Lung (tissue), 12 donors: ENCODE data around the gene DCDC1. TPM values are rescaled to one million over a fixed set of nuclear protein-coding genes. Genes with fewer than 3 reads are reported as not detected.

ENCODE experiments used
- ATAC-seq: fragments of 200-7000 bp; cut with Tn5 transposase; one replicate; pipeline ENCODE4 v1.9.1; 2020; ENCODE audit warnings: moderate number of reproducible peaks; ENCODE audit not compliant: insufficient read depth, low FRiP score
- DNase-seq, 3 donors: peaks; one replicate each; pipeline ENCODE4 v3.0.0-alpha.2; 2013 to 2017
- H3K27ac ChIP-seq, 2 donors: one replicate each; pipeline ENCODE4 v1.5.1; 2013; ENCODE audit warnings: mild to moderate bottlenecking in 2 of 2, moderate library complexity in 2 of 2, control low read depth in 1 of 2, inconsistent platforms in 1 of 2, low read depth in 1 of 2, low read length in 1 of 2
- H3K27me3 ChIP-seq, 3 donors: one replicate each; pipeline ENCODE4 v1.5.1; 2013; ENCODE audit warnings: low read length in 2 of 3; ENCODE audit not compliant: control insufficient read depth in 3 of 3, insufficient read depth in 3 of 3
- H3K36me3 ChIP-seq, 4 donors: one replicate each; pipeline ENCODE4 v1.5.1; 2013; ENCODE audit warnings: low read length in 4 of 4, mild to moderate bottlenecking in 1 of 4, moderate library complexity in 1 of 4; ENCODE audit not compliant: control insufficient read depth in 4 of 4, insufficient read depth in 4 of 4
- H3K4me1 ChIP-seq, 5 donors: one replicate each; pipeline ENCODE4 v1.5.1; 2013; ENCODE audit warnings: low read length in 5 of 5, mild to moderate bottlenecking in 2 of 5, moderate library complexity in 1 of 5; ENCODE audit not compliant: control insufficient read depth in 5 of 5, insufficient read depth in 5 of 5
- H3K4me3 ChIP-seq: one replicate; pipeline ENCODE4 v1.5.1; 2013; ENCODE audit warnings: mild to moderate bottlenecking, control low read depth, moderate library complexity
- H3K9ac ChIP-seq, 2 donors: one replicate each; pipeline ENCODE4 v1.5.1; 2013; ENCODE audit warnings: low read length in 2 of 2, control low read depth in 1 of 2; ENCODE audit not compliant: insufficient read depth in 1 of 2
- H3K9me3 ChIP-seq, 4 donors: one replicate each; pipeline ENCODE4 v1.5.1; 2013; ENCODE audit warnings: low read length in 3 of 4, mild to moderate bottlenecking in 1 of 4, moderate library complexity in 1 of 4; ENCODE audit not compliant: control insufficient read depth in 4 of 4, insufficient read depth in 3 of 4
- CTCF ChIP-seq: IDR thresholded peaks from 2 replicates; pipeline ENCODE4 v1.5.1; 2012; ENCODE audit warnings: mild to moderate bottlenecking; ENCODE audit errors: control extremely low read depth, extremely low read depth
- WGBS, 2 donors: extraction: QIAGEN DNeasy Blood & Tissue Kit; methylation state at CpG; one replicate each; pipeline ENCODE4 v1.1.7; 2013; 5-methylcytosine and 5-hydroxymethylcytosine counted together
- polyA plus RNA-seq, 2 donors: library from polyadenylated mRNA; stranded (reverse); fragments of 200-250 nt; gene quantifications; one replicate each; pipeline ENCODE4 v1.2.1, GENCODE V29; 2013
- total RNA-seq, 2 donors: library from RNA; depleted of rRNA in 1 of 2; stranded (reverse); fragments of >200 nt in 1 of 2; gene quantifications; one replicate each; pipeline ENCODE4 v1.2.1, GENCODE V29; 2014 to 2021
- donor health status: control.
- donor health status: control.
- donor health status: Bipolar disorder and iron deficiency.
- donor health status: healthy.
- donor health status: DM: yes; HTN: yes; CAD: no.

Gene DCDC1
- total and polyA plus RNA-seq, 4 donors = 0.47 to 20.6 (median 4.7) TPM

- Histone ChIP-seq H3K4me1 (no peaks in the 10 kb centered on the region), H3K36me3 (no peaks in the 10 kb centered on the region), H3K4me3 (no peak overlapping the region), H3K27ac (no peak overlapping the region), H3K27me3 (peaks cover 0 to 2% (median 0%) of the 10 kb centered on the region in 3 donors), H3K9ac (no peak overlapping the region), H3K9me3 (no peaks in the 10 kb centered on the region)
- DNase-seq (no peak), ATAC-seq (no peak)
- TF ChIP-seq CTCF = no peak
- WGBS, 2 donors = 89 to 95% methylated on average over 4 of the region's 4 CpGs
Observed at GRCh38 chr11:31361743-31362142, 7.8 kb downstream of the DCDC1 start.

DNA sequence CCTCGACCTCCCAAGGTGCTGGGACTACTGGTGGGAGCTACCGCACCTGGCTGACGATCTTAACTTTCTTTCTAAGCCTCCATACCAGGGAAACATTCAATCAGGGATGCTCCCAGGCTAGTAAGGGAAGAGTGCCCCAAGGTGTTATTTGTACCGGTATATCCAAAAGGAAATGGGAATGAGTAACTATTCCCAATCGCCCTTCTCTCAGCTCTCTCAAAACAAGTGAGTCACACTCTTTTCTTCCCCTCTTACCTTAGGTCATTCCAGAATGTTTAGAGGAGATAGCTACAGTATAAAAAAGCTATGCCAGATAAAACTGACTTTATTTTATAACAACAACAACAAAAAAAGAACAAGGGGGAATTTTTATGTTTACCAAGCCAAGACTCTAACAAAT is 13.7 kb downstream of the DCDC1 start:
- no peak overlapping the region for H3K9ac ChIP-seq
- H3K4me1 ChIP-seq = no peaks in the 10 kb centered on the region
- 86 to 91% methylated on average over 5 of the region's 5 CpGs for WGBS, 2 donors

GRCh38 chr11:31355131-31355530 is 14.4 kb downstream of the DCDC1 start:
- no peaks in the 10 kb centered on the region for H3K36me3 ChIP-seq
- TF ChIP-seq CTCF = no peak
- no peaks in the 10 kb centered on the region for H3K4me1 ChIP-seq
- H3K9me3 ChIP-seq = no peaks in the 10 kb centered on the region
- H3K27ac ChIP-seq = no peak overlapping the region
- DNase-seq (peak in 1 of 3 donors; percentile 23), ATAC-seq (no peak)
- H3K4me3 ChIP-seq = no peak overlapping the region
- H3K9ac ChIP-seq = no peak overlapping the region
- 49 to 50% methylated on average over 2 of the region's 2 CpGs for WGBS, 2 donors
- peaks cover 0 to 5% (median 0%) of the 10 kb centered on the region in 3 donors for H3K27me3 ChIP-seq

More for the DNA sequence above, 13.7 kb downstream of the DCDC1 start:
- DNase-seq (no peak), ATAC-seq (no peak)
- H3K36me3 ChIP-seq = no peaks in the 10 kb centered on the region
- H3K9me3 ChIP-seq = no peaks in the 10 kb centered on the region
- H3K27me3 ChIP-seq = peaks cover 0 to 5% (median 0%) of the 10 kb centered on the region in 3 donors
- no peak overlapping the region for H3K4me3 ChIP-seq
- TF ChIP-seq CTCF = no peak
- H3K27ac ChIP-seq = no peak overlapping the region

DNA sequence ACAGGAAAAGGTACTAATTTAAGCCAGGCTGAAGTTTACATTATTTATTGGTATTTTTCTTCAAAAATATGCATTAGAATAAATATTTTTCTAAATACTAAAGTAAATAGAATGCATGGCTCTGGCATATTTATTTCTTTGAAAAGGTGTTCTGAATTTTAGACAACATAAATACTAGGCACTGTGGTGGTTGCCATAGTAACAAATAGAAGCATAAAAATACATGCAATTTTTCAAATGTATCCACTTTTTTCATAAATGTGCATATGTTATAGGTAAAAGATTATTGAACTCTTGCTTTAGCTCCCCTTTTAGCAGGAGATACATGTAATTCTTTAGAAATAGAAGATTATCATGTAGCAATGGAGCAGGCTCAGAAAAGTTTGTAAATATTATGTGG is 18.4 kb downstream of the DCDC1 start:
- H3K27me3 ChIP-seq = peaks cover 0 to 5% (median 0%) of the 10 kb centered on the region in 3 donors

More for the DNA sequence above, 18.4 kb downstream of the DCDC1 start:
- no peak for DNase-seq
- Histone ChIP-seq H3K36me3 (no peaks in the 10 kb centered on the region), H3K4me3 (no peak overlapping the region), H3K4me1 (no peaks in the 10 kb centered on the region), H3K27ac (no peak overlapping the region), H3K9ac (no peak overlapping the region), H3K9me3 (no peaks in the 10 kb centered on the region)
- no peak for TF ChIP-seq CTCF
- ATAC-seq = no peak
